ENCODE data around the gene E2F4.

Gene E2F4

GRCh38 chr16:67177743-67178699 lies 13.9 kb upstream of the E2F4 start:
- DNase-seq = peak in 2 of 4 experiments; percentile 15 to 48

- no peak for DNase-seq
These were observed 12.4 kb upstream of the E2F4 start for GRCh38 chr16:67179421-67180080.

- no peak for DNase-seq
These were observed 11.8 kb upstream of the E2F4 start for GRCh38 chr16:67180166-67180565.

GRCh38 chr16:67181346-67181745 lies 10.6 kb upstream of the E2F4 start:
- no peak for DNase-seq

GRCh38 chr16:67182288-67182687 lies 9.7 kb upstream of the E2F4 start:
- no peak for DNase-seq

GRCh38 chr16:67183284-67183626 lies 8.7 kb upstream of the E2F4 start:
- DNase-seq = no peak

GRCh38 chr16:67183627-67184452 lies 8.1 kb upstream of the E2F4 start, which contains the start of gene MATCAP1:
TSS of gene MATCAP1 (minus strand) at chr16:67183963. CDS start at chr16:67180610, 3,353 bp downstream.
- peak; percentile 66 to 86 (median 74) for DNase-seq

- DNase-seq = no peak
These were observed 7.4 kb upstream of the E2F4 start for GRCh38 chr16:67184453-67184994.

- DNase-seq = peak; percentile 50 to 81 (median 72)
These were observed 6.8 kb upstream of the E2F4 start for GRCh38 chr16:67184995-67185650.

GRCh38 chr16:67185651-67186134 lies 6.3 kb upstream of the E2F4 start:
- DNase-seq = no peak

- no peak for DNase-seq
These were observed 5.4 kb upstream of the E2F4 start for GRCh38 chr16:67186550-67186950.

- no peak for DNase-seq
These were observed 4.6 kb upstream of the E2F4 start for GRCh38 chr16:67187175-67187890.

- no peak for DNase-seq
These were observed 3.6 kb upstream of the E2F4 start for GRCh38 chr16:67188323-67188722.

- no peak for DNase-seq
These were observed 3.2 kb upstream of the E2F4 start for GRCh38 chr16:67188798-67189197.

GRCh38 chr16:67190041-67190440 lies 1.9 kb upstream of the E2F4 start, which contains the start of gene EXOC3L1:
TSS of gene EXOC3L1 (minus strand) at chr16:67190136. CDS start at chr16:67189676, 460 bp downstream.
- DNase-seq = no peak

- DNase-seq = no peak
These were observed 1.2 kb upstream of the E2F4 start for GRCh38 chr16:67190448-67191399.

- no peak for DNase-seq
These were observed 452 bp upstream of the E2F4 start for GRCh38 chr16:67191411-67191994.

GRCh38 chr16:67192781-67193361 lies 916 bp downstream of the E2F4 start:
- no peak for DNase-seq

GRCh38 chr16:67193536-67193935 lies 1.6 kb downstream of the E2F4 start:
- no peak for DNase-seq

All from activated naive CD4-positive, alpha-beta T cell (primary cell).